K562 (cell line): ENCODE data around the gene TXNRD2. TPM values are rescaled to one million over a fixed set of nuclear protein-coding genes. Genes with fewer than 3 reads are reported as not detected.

Experiments
- BRF2 ChIP-seq: IDR thresholded peaks from 3 replicates; pipeline ENCODE4 v1.6.1; 2011; ENCODE audit warnings: borderline replicate concordance, mild to moderate bottlenecking; ENCODE audit not compliant: insufficient read length, insufficient read depth
- CC2D1A ChIP-seq: fragments of 450-650 bp; IDR thresholded peaks from 2 replicates; pipeline ENCODE4 v1.6.1; 2017; ENCODE audit warnings: mild to moderate bottlenecking
- DPF2 ChIP-seq: fragments of 450-650 bp; IDR thresholded peaks from 2 replicates; pipeline ENCODE4 v1.6.1; 2016
- HIVEP1 ChIP-seq: fragments of 250-450 bp; sonication (Bioruptor Pico); IDR thresholded peaks from 2 replicates; pipeline ENCODE4 v1.4.0; 2020; ENCODE audit warnings: mild to moderate bottlenecking
- HNRNPH1 ChIP-seq: fragments of 200-400 bp; formaldehyde crosslinking; optimal IDR thresholded peaks from 2 replicates; pipeline ENCODE3; 2017; ENCODE audit warnings: low read depth, mild to moderate bottlenecking, low read length, moderate library complexity
- KDM2B ChIP-seq: fragments of 250-450 bp; sonication (Bioruptor Pico); IDR thresholded peaks from 2 replicates; pipeline ENCODE4 v1.8.0; 2021; ENCODE audit warnings: mild to moderate bottlenecking, moderate library complexity
- KDM5B ChIP-seq: fragments of 200-600 bp; sonication (generic); IDR thresholded peaks from 2 replicates; pipeline ENCODE4 v1.6.1; 2012; ENCODE audit warnings: low read depth, mild to moderate bottlenecking, moderate library complexity, low read length, control low read depth, inconsistent platforms; ENCODE audit not compliant: insufficient replicate concordance
- NFYB ChIP-seq: IDR thresholded peaks from 2 replicates; pipeline ENCODE4 v1.6.1; 2011; ENCODE audit warnings: mild to moderate bottlenecking, moderate library complexity; ENCODE audit not compliant: insufficient read length; ENCODE audit errors: extremely low read depth
- NR4A1 ChIP-seq, 2 experiments: fragments of 250-450 bp in 1 of 2; fragments of 450-650 bp in 1 of 2; sonication (Bioruptor Pico) in 1 of 2; IDR thresholded peaks; 2 replicates each; pipeline versions ENCODE4 v1.4.0 to v1.6.1; 2016 to 2020; ENCODE audit warnings: mild to moderate bottlenecking in 2 of 2, missing compliant biosample characterization in 1 of 2, missing genetic modification characterization in 1 of 2, moderate library complexity in 1 of 2
- NUFIP1 ChIP-seq: fragments of 450-650 bp; IDR thresholded peaks from 2 replicates; pipeline ENCODE4 v1.6.1; 2018; ENCODE audit not compliant: partially characterized antibody
- PCBP1 ChIP-seq: fragments of 200-400 bp; formaldehyde crosslinking; IDR thresholded peaks from 2 replicates; pipeline ENCODE4 v1.6.1; 2018; ENCODE audit warnings: mild to moderate bottlenecking, low read depth, low read length; ENCODE audit not compliant: poor library complexity, severe bottlenecking
- PHTF2 ChIP-seq: fragments of 250-450 bp; sonication (Bioruptor Pico); IDR thresholded peaks from 2 replicates; pipeline ENCODE4 v1.5.0; 2021; ENCODE audit warnings: mild to moderate bottlenecking
- SAP30 ChIP-seq: fragments of 200-600 bp; sonication (generic); IDR thresholded peaks from 2 replicates; pipeline ENCODE4 v1.6.1; 2012; ENCODE audit warnings: borderline replicate concordance, low read depth, mild to moderate bottlenecking, moderate library complexity, low read length, control low read depth, inconsistent platforms; ENCODE audit not compliant: insufficient read depth, poor library complexity, severe bottlenecking
- SRF ChIP-seq, 2 experiments: fragments of 250-450, 450-650 bp in 1 of 2; sonication (Bioruptor Pico) in 1 of 2; sonication (generic) in 1 of 2; formaldehyde crosslinking; IDR thresholded peaks; 2 replicates each; pipeline versions ENCODE4 v1.5.0 to v1.5.1; 2020 to 2022; ENCODE audit warnings: mild to moderate bottlenecking in 1 of 2, missing genetic modification reagents in 1 of 2
- STAT5A ChIP-seq: IDR thresholded peaks from 2 replicates; pipeline ENCODE4 v1.6.1; 2012; ENCODE audit warnings: low read length, inconsistent platforms, borderline replicate concordance
- TAF7 ChIP-seq: fragments of 450-650 bp; IDR thresholded peaks from 2 replicates; pipeline ENCODE4 v1.6.1; 2016; ENCODE audit warnings: missing genetic modification characterization, missing compliant biosample characterization
- ZBTB7A ChIP-seq: IDR thresholded peaks from 2 replicates; pipeline ENCODE4 v1.6.1; 2011; ENCODE audit warnings: low read depth, mild to moderate bottlenecking, low read length, moderate library complexity, borderline replicate concordance; ENCODE audit not compliant: control insufficient read depth
- ZMIZ1 ChIP-seq, 2 experiments: fragments of 150-350 bp in 1 of 2; IDR thresholded peaks; 2 replicates each; pipeline ENCODE4 v1.6.1; 2012 to 2016; ENCODE audit warnings: low read depth in 2 of 2, low read length in 2 of 2, mild to moderate bottlenecking in 1 of 2, moderate library complexity in 1 of 2
- ZNF134 ChIP-seq: fragments of 250-450 bp; sonication (Bioruptor Pico); conservative IDR thresholded peaks from 2 replicates; pipeline ENCODE4 v1.4.0; 2020
- ZNF277 ChIP-seq: fragments of 250-450 bp; sonication (Bioruptor Pico); IDR thresholded peaks from 2 replicates; pipeline ENCODE4 v1.8.0; 2022; ENCODE audit warnings: inconsistent platforms, mild to moderate bottlenecking, moderate library complexity, borderline replicate concordance
- ZNF583 ChIP-seq: fragments of 250-450 bp; sonication (Bioruptor Pico); IDR thresholded peaks from 2 replicates; pipeline ENCODE4 v1.4.0; 2020
- ZNF655 ChIP-seq: fragments of 250-450 bp; sonication (Bioruptor Pico); IDR thresholded peaks from 2 replicates; pipeline ENCODE4 v1.5.0; 2021
- polyA plus RNA-seq, 8 experiments: library from polyadenylated mRNA; depleted of rRNA in 4 of 8; stranded (reverse) in 5 of 8; unstranded in 3 of 8; fragments of >200 nt; fragmentation: Nextera tagmentation in 2 of 8; fragmentation: Illumina TruSeq in 1 of 8; extraction: Ambion mirVana in 2 of 8; extraction: Trizol in 1 of 8; gene quantifications; 2 replicates each; pipeline versions ENCODE4 v1.2.1 to v1.2.3, GENCODE V29; 2011 to 2014; ENCODE audit warnings: inconsistent platforms in 1 of 8, missing spikeins in 1 of 8
- total RNA-seq, 7 experiments: library from RNA; depleted of rRNA in 6 of 7; stranded (reverse); fragments of >200 nt in 6 of 7; fragmentation: Illumina TruSeq in 2 of 7; extraction: Trizol in 2 of 7; gene quantifications; 2 replicates each; pipeline versions ENCODE4 v1.2.1 to v1.2.3, GENCODE V29; 2011 to 2021; ENCODE audit warnings: low replicate concordance in 1 of 7

TXNRD2 gene
- total and polyA plus RNA-seq, 9 of the 15 experiments (the other 6 are each of a cell fraction or from before 2014, with no cell fraction given) = 3.3 to 80.2 (median 49.4) TPM

- TF ChIP-seq NR4A1 (CRISPR knock-in tag; IDR thresholded peaks at IDR 0.05) (0 out of 2 replicates have a peak, but pooled peaks have one; percentile 7), NR4A1 (tag; IDR thresholded peaks at IDR 0.05) (no peak), NFYB (no peak), KDM2B (CRISPR knock-in tag) (no peak), NUFIP1 (no peak), ZNF277 (CRISPR knock-in tag) (no peak), PHTF2 (no peak), SAP30 (no peak), STAT5A (no peak), HNRNPH1 (no peak), HIVEP1 (CRISPR knock-in tag) (no peak), ZBTB7A (peak; percentile 51; the same call in 1 of the 2 replicates), ZNF583 (CRISPR knock-in tag) (0 out of 2 replicates have a peak, but pooled peaks have one; percentile 14), ZNF134 (CRISPR knock-in tag) (no peak), CC2D1A (no peak), BRF2 (no peak), ZNF655 (no peak), TAF7 (tag) (0 out of 2 replicates have a peak, but pooled peaks have one; percentile 36), KDM5B (peak; percentile 67), ZMIZ1 (IDR thresholded peaks at IDR 0.05; ENCODE audit: low read depth in 2 of 2, low read length in 2 of 2) (0 out of 4 replicates have a peak, but pooled peaks of 1 of the 2 experiments have one; percentile 7), PCBP1 (no peak), SRF (CRISPR knock-in tag; IDR thresholded peaks at IDR 0.05) (peak in 1 of 2 experiments; percentile 1; a peak in 1 of 4 replicates), DPF2 (no peak)
Measured at GRCh38 chr22:19989725-19990067, 48.1 kb upstream of the TXNRD2 start (continued).
